H9 (cell line): ENCODE results near the gene TMIGD3. TPM values are rescaled to one million over a fixed set of nuclear protein-coding genes. Genes with fewer than 3 reads are reported as not detected.

Source experiments
- DNase-seq: peaks from one replicate; pipeline ENCODE4 v3.0.0-alpha.2; 2017
- H2AFZ ChIP-seq: one replicate; pipeline ENCODE4 v1.6.1; 2013; ENCODE audit warnings: mild to moderate bottlenecking, low read length, control low read depth, moderate library complexity
- H2AK5ac ChIP-seq: 2 replicates; pipeline ENCODE4 v1.6.1; 2013; ENCODE audit warnings: low read length, control low read depth, mixed read lengths; ENCODE audit not compliant: insufficient read length
- H2BK120ac ChIP-seq: one replicate; pipeline ENCODE4 v1.6.1; 2013; ENCODE audit warnings: low read depth, mild to moderate bottlenecking, low read length, control low read depth, inconsistent platforms; ENCODE audit not compliant: poor library complexity, severe bottlenecking
- H2BK12ac ChIP-seq: 2 replicates; pipeline ENCODE4 v1.6.1; 2013; ENCODE audit warnings: low read length, control low read depth, mixed read lengths, low read depth; ENCODE audit not compliant: insufficient read length
- H2BK15ac ChIP-seq: 2 replicates; pipeline ENCODE4 v1.6.1; 2013; ENCODE audit warnings: low read depth, low read length, control low read depth
- H2BK20ac ChIP-seq: one replicate; pipeline ENCODE4 v1.6.1; 2013; ENCODE audit warnings: low read depth, mild to moderate bottlenecking, low read length, control low read depth, inconsistent platforms; ENCODE audit not compliant: poor library complexity, severe bottlenecking
- H2BK5ac ChIP-seq: 2 replicates; pipeline ENCODE4 v1.6.1; 2013; ENCODE audit warnings: low read length, control low read depth, mixed read lengths; ENCODE audit not compliant: insufficient read length
- H3K14ac ChIP-seq: 2 replicates; pipeline ENCODE4 v1.6.1; 2013; ENCODE audit warnings: low read length, control low read depth; ENCODE audit not compliant: insufficient read depth
- H3K18ac ChIP-seq: 2 replicates; pipeline ENCODE4 v1.6.1; 2013; ENCODE audit warnings: low read depth, mild to moderate bottlenecking, mixed read lengths, low read length, control low read depth; ENCODE audit not compliant: insufficient read length
- H3K23ac ChIP-seq: 2 replicates; pipeline ENCODE4 v1.6.1; 2013; ENCODE audit warnings: low read length, control low read depth, mixed read lengths, low read depth; ENCODE audit not compliant: insufficient read length
- H3K23me2 ChIP-seq: 2 replicates; pipeline ENCODE4 v1.6.1; 2013; ENCODE audit warnings: low read depth, mild to moderate bottlenecking, mixed read lengths, low read length, control low read depth; ENCODE audit not compliant: insufficient read length, poor library complexity, severe bottlenecking
- H3K27ac ChIP-seq: 2 replicates; pipeline ENCODE4 v1.5.1; 2013; ENCODE audit warnings: low read length, control low read depth, mixed read lengths, low read depth; ENCODE audit not compliant: insufficient read length
- H3K27me3 ChIP-seq: 2 replicates; pipeline ENCODE4 v1.6.1; 2013; ENCODE audit warnings: low read length, control low read depth, inconsistent platforms; ENCODE audit not compliant: insufficient read depth
- H3K4ac ChIP-seq: 2 replicates; pipeline ENCODE4 v1.6.1; 2013; ENCODE audit warnings: low read depth, mild to moderate bottlenecking, control low read depth, inconsistent platforms, low read length, moderate library complexity
- H3K4me1 ChIP-seq: 2 replicates; pipeline ENCODE4 v1.6.1; 2013; ENCODE audit warnings: low read length, control low read depth, inconsistent platforms; ENCODE audit not compliant: insufficient read depth
- H3K4me2 ChIP-seq: 2 replicates; pipeline ENCODE4 v1.6.1; 2013; ENCODE audit warnings: low read length, control low read depth, mixed read lengths; ENCODE audit not compliant: insufficient read length, insufficient read depth
- H3K56ac ChIP-seq: 2 replicates; pipeline ENCODE4 v1.6.1; 2013; ENCODE audit warnings: low read depth, mild to moderate bottlenecking, mixed read lengths, low read length, control low read depth; ENCODE audit not compliant: insufficient read length
- H3K79me1 ChIP-seq: 2 replicates; pipeline ENCODE4 v1.6.1; 2013; ENCODE audit warnings: low read depth, mild to moderate bottlenecking, moderate library complexity, low read length, control low read depth, inconsistent platforms; ENCODE audit not compliant: insufficient read depth, poor library complexity, severe bottlenecking
- H3K79me2 ChIP-seq: 2 replicates; pipeline ENCODE4 v1.6.1; 2013; ENCODE audit warnings: low read length, control low read depth, inconsistent platforms; ENCODE audit not compliant: insufficient read depth
- H3K9ac ChIP-seq: 2 replicates; pipeline ENCODE4 v1.6.1; 2013; ENCODE audit warnings: low read length, control low read depth, mixed read lengths; ENCODE audit not compliant: insufficient read length; ENCODE audit errors: extremely low read depth
- H3K9me3 ChIP-seq: one replicate; pipeline ENCODE4 v1.6.1; 2013; ENCODE audit warnings: low read depth, low read length, inconsistent platforms; ENCODE audit not compliant: control insufficient read depth
- H3T11ph ChIP-seq: one replicate; pipeline ENCODE4 v1.6.1; 2013; ENCODE audit warnings: mild to moderate bottlenecking, low read length, control low read depth, inconsistent platforms
- H4K20me1 ChIP-seq: one replicate; pipeline ENCODE4 v1.6.1; 2013; ENCODE audit not compliant: control insufficient read depth, insufficient read length, insufficient read depth
- H4K5ac ChIP-seq: 2 replicates; pipeline ENCODE4 v1.6.1; 2013; ENCODE audit warnings: low read depth, mild to moderate bottlenecking, mixed read lengths, low read length, control low read depth; ENCODE audit not compliant: insufficient read length
- H4K8ac ChIP-seq: replicated peaks from 2 replicates; pipeline ENCODE4 v1.6.1; 2013; ENCODE audit warnings: low read length, control low read depth, mixed read lengths, low read depth; ENCODE audit not compliant: insufficient read length
- H4K91ac ChIP-seq: 2 replicates; pipeline ENCODE4 v1.6.1; 2013; ENCODE audit warnings: low read depth, mild to moderate bottlenecking, moderate library complexity, mixed read lengths, low read length, control low read depth; ENCODE audit not compliant: insufficient read length
- H3K27ac Mint-ChIP-seq, 3 experiments: 2 replicates in 2 of 3; 3 replicates in 1 of 3; pipeline ENCODE4 v1.8.0; 2020 to 2021; ENCODE audit warnings: mixed read lengths in 3 of 3, mild to moderate bottlenecking in 1 of 3, moderate library complexity in 1 of 3
- H3K27me3 Mint-ChIP-seq: 2 replicates; pipeline ENCODE4 v1.8.0; 2021; ENCODE audit warnings: low read depth, mild to moderate bottlenecking, moderate library complexity, mixed read lengths
- H3K36me3 Mint-ChIP-seq, 3 experiments: 2 replicates in 2 of 3; 3 replicates in 1 of 3; pipeline ENCODE4 v1.8.0; 2020 to 2021; ENCODE audit warnings: low read depth in 3 of 3, mixed read lengths in 3 of 3; ENCODE audit not compliant: insufficient read depth in 1 of 3
- H3K4me1 Mint-ChIP-seq, 2 experiments: 2 replicates each; pipeline ENCODE4 v1.8.0; 2020; ENCODE audit warnings: mixed read lengths in 2 of 2
- H3K4me3 Mint-ChIP-seq, 2 experiments: 2 replicates in 1 of 2; 3 replicates in 1 of 2; pipeline ENCODE4 v1.8.0; 2020 to 2021; ENCODE audit warnings: mild to moderate bottlenecking in 2 of 2, mixed read lengths in 2 of 2, moderate library complexity in 1 of 2
- H3K9me3 Mint-ChIP-seq, 2 experiments: 2 replicates in 1 of 2; 3 replicates in 1 of 2; pipeline ENCODE4 v1.8.0; 2020; ENCODE audit warnings: mild to moderate bottlenecking in 2 of 2, mixed read lengths in 2 of 2, moderate library complexity in 1 of 2
- CTCF ChIP-seq: fragments of 200-600 bp; sonication (generic); conservative IDR thresholded peaks from 3 replicates; pipeline ENCODE4 v1.8.0; 2021; ENCODE audit warnings: antibody characterized with exemption, mild to moderate bottlenecking
- WGBS: extraction: QIAGEN DNeasy Blood & Tissue Kit; methylation state at CpG from one replicate; pipeline ENCODE4 v1.1.7; 2013; ENCODE audit warnings: missing lambda C conversion rate, low lambda C conversion rate, mixed read lengths; ENCODE audit not compliant: insufficient read length; ENCODE audit errors: extremely low coverage; 5-methylcytosine and 5-hydroxymethylcytosine counted together
- total RNA-seq: library from RNA; stranded (reverse); gene quantifications from 2 replicates; pipeline ENCODE4 v1.2.1, GENCODE V29; 2021

The TMIGD3 gene
- total RNA-seq, 1 experiment from 2014 or later: not detected

GRCh38 chr1:111512132-111512889 is 8.9 kb upstream of the TMIGD3 start:
- no peaks in the 10 kb centered on the region for H3K79me1 ChIP-seq
- H3K79me2 ChIP-seq: no peaks in the 10 kb centered on the region
- no peaks in the 10 kb centered on the region for H3K9me3 ChIP-seq
- WGBS: no CpG with 5 or more reads among the region's 5 CpGs
- no peak overlapping the region for H2BK12ac ChIP-seq
- no peaks in the 10 kb centered on the region for H3K23me2 ChIP-seq
- no peak for DNase-seq
- no peak overlapping the region for H2BK5ac ChIP-seq
- H3K27me3 ChIP-seq: no peaks in the 10 kb centered on the region
- no peaks in the 10 kb centered on the region for H3K9me3 Mint-ChIP-seq
- H3K27me3 Mint-ChIP-seq: peaks cover 3% of the 10 kb centered on the region
- H2BK120ac ChIP-seq: no peak overlapping the region
- H4K91ac ChIP-seq: no peak overlapping the region
- no peak overlapping the region for H3K4me2 ChIP-seq
- H2AK5ac ChIP-seq: no peak overlapping the region
- H3T11ph ChIP-seq: no peak overlapping the region
- H4K5ac ChIP-seq: no peak overlapping the region
- no peak for TF ChIP-seq CTCF
- H2BK20ac ChIP-seq: no peak overlapping the region
- no peak overlapping the region for H3K27ac ChIP-seq
- no peak overlapping the region for H2AFZ ChIP-seq
- H3K36me3 Mint-ChIP-seq: no peaks in the 10 kb centered on the region
- no peak overlapping the region for H3K18ac ChIP-seq
- H3K23ac ChIP-seq: no peak overlapping the region
- no peak overlapping the region for H3K4ac ChIP-seq
- no peak overlapping the region for H3K27ac Mint-ChIP-seq
- H4K20me1 ChIP-seq: no peaks in the 10 kb centered on the region
- H3K4me3 Mint-ChIP-seq: no peak overlapping the region
- H3K9ac ChIP-seq: no peak overlapping the region
- no peaks in the 10 kb centered on the region for H3K4me1 ChIP-seq
- no peak overlapping the region for H2BK15ac ChIP-seq
- no peak overlapping the region for H3K56ac ChIP-seq
- peaks cover 10 to 11% of the 10 kb centered on the region in 2 experiments for H3K4me1 Mint-ChIP-seq
- H4K8ac ChIP-seq: no peak overlapping the region
- H3K14ac ChIP-seq: no peak overlapping the region; the same call in 1 of the 2 replicates
